A549 treated with AZD2906 at 1 μM for 4 hours (cell line): ENCODE data around the gene SLC28A3. TPM values are rescaled to one million over a fixed set of nuclear protein-coding genes. Genes with fewer than 3 reads are reported as not detected.

Experiments used
- total RNA-seq: library from RNA; stranded (reverse); fragments of 200-300 nt; extraction: Qiagen RNA extraction; gene quantifications from 5 replicates; pipeline ENCODE4 v1.2.3, GENCODE V29; 2022

Gene SLC28A3
- total RNA-seq, result 0.01 to 0.02 TPM in 2 of 5 replicates, not detected in the others

GRCh38 chr9:84340535-84340934, at the start of gene SLC28A3:
TSS of gene SLC28A3 (minus strand) at chr9:84340758. CDS start at chr9:84340633, 125 bp downstream.

